ENCODE measurements around the gene EIF1.

GRCh38 chr17:41740506-41740905 lies 51.8 kb downstream of the EIF1 start:
- TF ChIP-seq TAF1 (IDR thresholded peaks at IDR 0.05; ENCODE audit: low read depth) (0 out of 2 replicates have a peak, but pooled peaks have one; percentile 20), CREB1 (IDR thresholded peaks at IDR 0.05; ENCODE audit: low read depth) (no peak), YY1 (IDR thresholded peaks at IDR 0.05; ENCODE audit: low read depth) (no peak), CEBPB (IDR thresholded peaks at IDR 0.05) (no peak), NFIC (IDR thresholded peaks at IDR 0.05) (no peak), RAD21 (IDR thresholded peaks at IDR 0.05; ENCODE audit: low read depth) (no peak), EP300 (IDR thresholded peaks at IDR 0.05; ENCODE audit: borderline replicate concordance) (no peak)

Measured in Ishikawa (cell line).